HepG2 (cell line): ENCODE measurements around the gene CDC42BPG. TPM values are rescaled to one million over a fixed set of nuclear protein-coding genes. Genes with fewer than 3 reads are reported as not detected.

Experiments used
- CENPBD1 ChIP-seq: sonication (generic); formaldehyde crosslinking; IDR thresholded peaks from 2 replicates; pipeline ENCODE4 v1.8.0; 2022; ENCODE audit warnings: missing genetic modification reagents, low read depth, mild to moderate bottlenecking, borderline replicate concordance
- DMTF1 ChIP-seq: sonication (generic); formaldehyde crosslinking; IDR thresholded peaks from 2 replicates; pipeline ENCODE4 v1.4.0; 2020; ENCODE audit warnings: mild to moderate bottlenecking, missing genetic modification reagents
- E2F2 ChIP-seq: sonication (generic); formaldehyde crosslinking; IDR thresholded peaks from 2 replicates; pipeline ENCODE4 v1.4.0; 2020; ENCODE audit warnings: missing genetic modification reagents, borderline replicate concordance
- FUBP1 ChIP-seq: sonication (generic); formaldehyde crosslinking; IDR thresholded peaks from 2 replicates; pipeline ENCODE4 v1.5.1; 2020; ENCODE audit warnings: missing genetic modification reagents, mild to moderate bottlenecking, borderline replicate concordance
- MEF2D ChIP-seq: sonication (generic); formaldehyde crosslinking; IDR thresholded peaks from 2 replicates; pipeline ENCODE4 v1.5.1; 2020; ENCODE audit warnings: mild to moderate bottlenecking, missing genetic modification reagents
- NR2F1 ChIP-seq, 2 experiments: fragments of 450-650 bp in 1 of 2; formaldehyde crosslinking in 1 of 2; IDR thresholded peaks; 2 replicates each; pipeline versions ENCODE4 v1.5.0 to v1.6.1; 2016 to 2020; ENCODE audit warnings: mild to moderate bottlenecking in 1 of 2, missing compliant biosample characterization in 1 of 2, missing genetic modification reagents in 1 of 2, moderate library complexity in 1 of 2
- PRDM10 ChIP-seq: sonication (generic); formaldehyde crosslinking; IDR thresholded peaks from 2 replicates; pipeline ENCODE4 v1.4.0; 2020; ENCODE audit warnings: low read depth, missing genetic modification reagents
- PRMT3 ChIP-seq: sonication (generic); formaldehyde crosslinking; IDR thresholded peaks from 2 replicates; pipeline ENCODE4 v1.8.1; 2022; ENCODE audit warnings: low read depth, mild to moderate bottlenecking, moderate library complexity, missing genetic modification reagents, borderline replicate concordance
- RORA ChIP-seq: sonication (generic); formaldehyde crosslinking; IDR thresholded peaks from 2 replicates; pipeline ENCODE4 v1.5.0; 2020; ENCODE audit warnings: mild to moderate bottlenecking, missing genetic modification reagents, moderate library complexity
- TGIF2 ChIP-seq: IDR thresholded peaks from 2 replicates; pipeline ENCODE4 v1.6.1; 2016; ENCODE audit warnings: control low read depth, missing compliant biosample characterization
- TRIM22 ChIP-seq: fragments of 450-650 bp; IDR thresholded peaks from 2 replicates; pipeline ENCODE4 v1.6.1; 2017
- ZNF282 ChIP-seq: fragments of 450-650 bp; IDR thresholded peaks from 2 replicates; pipeline ENCODE4 v1.6.1; 2018; ENCODE audit not compliant: partially characterized antibody
- ZNF781 ChIP-seq: sonication (generic); formaldehyde crosslinking; IDR thresholded peaks from 2 replicates; pipeline ENCODE4 v1.5.1; 2020; ENCODE audit warnings: borderline replicate concordance, mild to moderate bottlenecking, missing genetic modification reagents; ENCODE audit errors: not compliant biosample characterization
- polyA plus RNA-seq, 8 experiments: library from polyadenylated mRNA; depleted of rRNA in 3 of 8; stranded (reverse) in 7 of 8; unstranded in 1 of 8; fragments of >200 nt; fragmentation: Illumina TruSeq in 4 of 8; extraction: Trizol in 4 of 8; gene quantifications; 2 replicates each; pipeline versions ENCODE4 v1.2.1 to v1.2.3, GENCODE V29; 2011 to 2016; ENCODE audit warnings: low read depth in 4 of 8, missing spikeins in 1 of 8, mixed read lengths in 1 of 8; ENCODE audit not compliant: insufficient read depth in 1 of 8
- total RNA-seq, 5 experiments: library from RNA; depleted of rRNA; stranded (reverse); fragments of >200 nt; fragmentation: Illumina TruSeq; extraction: Trizol; gene quantifications; 2 replicates each; pipeline ENCODE4 v1.2.3, GENCODE V29; 2016; ENCODE audit warnings: low read depth in 1 of 5

CDC42BPG gene
- total and polyA plus RNA-seq, 2 of the 13 experiments (the other 11 are each of a cell fraction or from before 2014, with no cell fraction given), result 0.55 to 1.4 TPM

GRCh38 chr11:64870176-64870892 is 25.9 kb upstream of the CDC42BPG start (continued):
- TF ChIP-seq TRIM22, result no peak
- TF ChIP-seq RORA (CRISPR knock-in tag), result no peak
- no peak for TF ChIP-seq FUBP1 (CRISPR knock-in tag)
- TF ChIP-seq NR2F1 (CRISPR knock-in tag; IDR thresholded peaks at IDR 0.05), result peak in 1 of 2 experiments; percentile 19; a peak in 1 of 4 replicates
- no peak for TF ChIP-seq TGIF2 (CRISPR knock-in tag)
- no peak for TF ChIP-seq PRDM10 (CRISPR knock-in tag)
- TF ChIP-seq E2F2 (CRISPR knock-in tag), result no peak
- 0 out of 2 replicates have a peak, but pooled peaks have one; percentile 39 for TF ChIP-seq PRMT3 (CRISPR knock-in tag)
- TF ChIP-seq MEF2D, result no peak
- no peak for TF ChIP-seq ZNF282
- no peak for TF ChIP-seq CENPBD1 (CRISPR knock-in tag)
- no peak for TF ChIP-seq DMTF1 (CRISPR knock-in tag)
- no peak for TF ChIP-seq ZNF781 (CRISPR knock-in tag)
